Lower leg skin (tissue), 3 donors: ENCODE measurements around the gene LRP1B.

Experiments used
- POLR2A ChIP-seq, 2 donors: fragments of 450-650 bp; IDR thresholded peaks; one replicate each; pipeline ENCODE4 v1.6.1; 2016 to 2017; ENCODE audit warnings: antibody characterized with exemption in 2 of 2, mild to moderate bottlenecking in 1 of 2, moderate library complexity in 1 of 2
- TF ChIP-seq, protein P1 (sequence below), 3 donors: fragments of 450-650 bp; IDR thresholded peaks; one replicate each; pipeline ENCODE4 v1.5.1; 2016; ENCODE audit warnings: antibody characterized with exemption in 3 of 3, mild to moderate bottlenecking in 3 of 3, moderate library complexity in 2 of 3

DNA sequence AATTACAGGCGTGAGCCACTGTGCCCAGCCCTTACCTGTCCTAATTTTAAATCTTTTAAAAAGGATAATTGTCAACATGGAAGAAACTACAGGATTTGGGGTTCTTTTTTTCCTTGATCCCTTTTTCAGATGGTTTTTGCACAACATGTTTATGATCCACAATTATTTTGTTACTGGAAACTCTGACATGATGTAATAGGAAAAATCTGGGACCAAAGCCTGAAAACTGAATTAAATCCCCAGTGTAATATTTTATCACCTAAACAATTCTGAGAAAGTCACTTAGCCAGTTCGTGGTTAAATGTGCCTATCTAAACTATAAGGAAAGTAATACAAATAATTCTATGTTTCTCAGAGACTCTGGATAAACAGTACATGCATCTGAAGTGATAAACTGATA is 1649.7 kb downstream of the LRP1B start:
- TF ChIP-seq, protein P1, sequence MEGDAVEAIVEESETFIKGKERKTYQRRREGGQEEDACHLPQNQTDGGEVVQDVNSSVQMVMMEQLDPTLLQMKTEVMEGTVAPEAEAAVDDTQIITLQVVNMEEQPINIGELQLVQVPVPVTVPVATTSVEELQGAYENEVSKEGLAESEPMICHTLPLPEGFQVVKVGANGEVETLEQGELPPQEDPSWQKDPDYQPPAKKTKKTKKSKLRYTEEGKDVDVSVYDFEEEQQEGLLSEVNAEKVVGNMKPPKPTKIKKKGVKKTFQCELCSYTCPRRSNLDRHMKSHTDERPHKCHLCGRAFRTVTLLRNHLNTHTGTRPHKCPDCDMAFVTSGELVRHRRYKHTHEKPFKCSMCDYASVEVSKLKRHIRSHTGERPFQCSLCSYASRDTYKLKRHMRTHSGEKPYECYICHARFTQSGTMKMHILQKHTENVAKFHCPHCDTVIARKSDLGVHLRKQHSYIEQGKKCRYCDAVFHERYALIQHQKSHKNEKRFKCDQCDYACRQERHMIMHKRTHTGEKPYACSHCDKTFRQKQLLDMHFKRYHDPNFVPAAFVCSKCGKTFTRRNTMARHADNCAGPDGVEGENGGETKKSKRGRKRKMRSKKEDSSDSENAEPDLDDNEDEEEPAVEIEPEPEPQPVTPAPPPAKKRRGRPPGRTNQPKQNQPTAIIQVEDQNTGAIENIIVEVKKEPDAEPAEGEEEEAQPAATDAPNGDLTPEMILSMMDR (IDR thresholded peaks at IDR 0.05): no peak
- TF ChIP-seq POLR2A (IDR thresholded peaks at IDR 0.05): no peak
